Adipocyte (in vitro differentiated cells): ENCODE results near the gene LEP.
A peak's percentile ranks its signal among the peaks of the same experiment; 100 is the strongest.

Source experiments
- DNase-seq: peaks from one replicate; pipeline ENCODE4 v3.0.0-alpha.2; 2015; ENCODE audit warnings: low read depth
- H3K27me3 ChIP-seq: replicated peaks from 2 replicates; pipeline ENCODE4 v1.7.0; 2013; ENCODE audit warnings: mild to moderate bottlenecking, low read length, moderate library complexity; ENCODE audit not compliant: control insufficient read depth, insufficient read depth
- H3K36me3 ChIP-seq: 2 replicates; pipeline ENCODE4 v1.7.0; 2013; ENCODE audit warnings: low read length, mild to moderate bottlenecking, moderate library complexity; ENCODE audit not compliant: control insufficient read depth, insufficient read depth, severe bottlenecking
- H3K4me1 ChIP-seq: 2 replicates; pipeline ENCODE4 v1.7.0; 2013; ENCODE audit warnings: mild to moderate bottlenecking, low read length, moderate library complexity; ENCODE audit not compliant: control insufficient read depth, insufficient read depth
- H3K4me3 ChIP-seq: 2 replicates; pipeline ENCODE4 v1.7.0; 2013; ENCODE audit warnings: mild to moderate bottlenecking, low read length, moderate library complexity
- H3K9ac ChIP-seq: 2 replicates; pipeline ENCODE4 v1.7.0; 2013; ENCODE audit warnings: mild to moderate bottlenecking, low read length, moderate library complexity
- H3K9me3 ChIP-seq: 2 replicates; pipeline ENCODE4 v1.7.0; 2013; ENCODE audit warnings: mild to moderate bottlenecking, low read length, moderate library complexity; ENCODE audit not compliant: control insufficient read depth

The LEP gene

DNA sequence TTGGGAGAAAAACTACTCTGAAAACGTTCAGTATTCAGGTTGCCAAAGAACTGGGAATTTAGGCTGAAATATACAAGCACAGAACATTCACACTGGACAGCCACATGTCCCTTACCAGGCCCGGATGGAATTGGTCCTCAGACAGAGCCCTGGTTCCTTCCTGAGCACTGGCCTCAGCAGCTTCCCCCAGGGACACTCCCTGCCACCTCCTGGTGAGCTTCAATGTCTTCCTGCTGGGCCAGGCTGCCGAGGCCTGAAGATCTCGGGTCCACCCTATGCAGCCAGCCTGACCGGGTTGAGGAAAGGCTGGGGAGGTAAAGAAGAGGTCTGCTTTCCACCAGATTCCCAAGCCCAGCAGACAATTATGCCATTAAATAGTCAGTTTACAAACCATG is 24.8 kb downstream of the LEP start:
- peaks cover 58% of the 10 kb centered on the region for H3K4me1 ChIP-seq
- no peaks in the 10 kb centered on the region for H3K36me3 ChIP-seq
- no peak for DNase-seq
- no peaks in the 10 kb centered on the region for H3K27me3 ChIP-seq
- no peaks in the 10 kb centered on the region for H3K9me3 ChIP-seq
- no peak overlapping the region for H3K4me3 ChIP-seq
- peak overlapping the region; percentile 85 for H3K9ac ChIP-seq

DNA sequence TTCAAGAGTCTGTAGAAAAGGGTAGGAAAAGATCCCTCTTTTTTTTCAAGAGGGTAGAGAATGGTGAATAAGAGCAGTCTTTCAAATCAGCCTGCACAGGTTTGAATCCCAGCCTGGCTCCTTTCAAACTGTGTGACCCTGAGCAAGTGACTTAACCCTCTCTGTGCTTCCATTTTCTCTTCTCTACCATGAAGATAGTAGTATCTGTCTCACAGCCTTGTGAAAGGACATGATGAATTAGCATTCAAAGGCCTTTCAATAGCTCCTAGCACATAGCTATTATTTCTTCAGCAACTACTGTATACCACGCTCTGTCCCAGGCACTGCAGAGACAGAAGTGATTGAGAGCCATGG is 25.4 kb downstream of the LEP start:
- DNase-seq = no peak
- H3K9me3 ChIP-seq = no peaks in the 10 kb centered on the region

DNA sequence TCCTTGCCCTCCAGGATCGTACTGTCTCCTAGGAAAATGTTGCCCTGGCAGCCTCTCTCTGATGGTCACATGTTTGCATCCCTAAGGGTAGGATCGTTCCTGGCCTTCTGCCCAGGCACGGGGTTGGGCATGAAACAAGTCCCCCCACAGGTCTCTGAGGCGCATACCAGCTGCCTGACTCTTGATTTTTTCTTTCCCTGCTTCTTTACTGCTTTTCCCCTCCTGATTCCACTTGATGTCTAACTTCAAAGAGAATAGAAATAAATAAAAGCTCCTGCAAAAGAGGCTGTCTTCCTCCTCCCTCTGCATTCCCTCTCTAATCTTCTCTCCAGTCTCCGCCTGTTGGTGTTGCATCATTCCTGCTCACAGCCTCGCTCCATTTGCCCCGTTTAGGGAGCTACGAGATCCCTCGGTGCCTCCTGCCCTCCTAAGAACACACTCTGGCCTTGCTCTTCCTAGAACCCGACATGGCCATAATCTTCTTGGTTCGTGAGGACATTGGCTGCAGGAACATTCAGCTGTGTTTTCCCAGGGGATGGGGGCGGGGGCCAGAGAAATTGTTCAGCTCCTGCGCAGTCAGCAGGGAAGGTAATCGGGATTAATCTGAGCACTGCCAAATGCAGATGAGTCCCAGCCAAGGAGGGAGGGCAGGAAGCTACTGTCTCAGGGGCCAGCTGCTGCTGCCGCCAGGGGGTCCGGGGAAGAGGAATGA is 26.0 kb downstream of the LEP start:
- Histone ChIP-seq H3K4me3 (peak overlapping the region; percentile 72), H3K9ac (peak overlapping the region; percentile 85), H3K27me3 (no peaks in the 10 kb centered on the region), H3K4me1 (peaks cover 69% of the 10 kb centered on the region), H3K9me3 (no peaks in the 10 kb centered on the region), H3K36me3 (no peaks in the 10 kb centered on the region)
- peak; percentile 78 for DNase-seq

More for the DNA sequence above, 25.4 kb downstream of the LEP start:
- Histone ChIP-seq H3K36me3 (no peaks in the 10 kb centered on the region), H3K27me3 (no peaks in the 10 kb centered on the region), H3K9ac (peak overlapping the region; percentile 85), H3K4me3 (peak overlapping the region; percentile 72), H3K4me1 (peaks cover 64% of the 10 kb centered on the region)

DNA sequence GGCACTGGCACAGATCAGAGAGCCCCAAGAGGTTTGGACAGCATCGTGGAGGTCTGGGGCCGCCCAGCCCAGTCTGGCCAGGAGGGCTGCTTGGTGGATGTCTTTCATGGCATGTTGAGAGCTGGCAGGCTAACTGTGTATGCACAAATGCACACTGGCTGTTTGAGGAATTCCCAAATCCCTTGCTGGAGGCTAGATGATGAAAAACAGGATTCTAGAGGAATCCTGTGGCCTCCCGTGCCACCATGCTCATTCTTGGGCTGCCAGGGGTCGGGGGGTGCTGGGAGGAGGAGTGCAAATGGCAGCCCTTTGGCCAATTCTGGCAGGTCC is 26.5 kb downstream of the LEP start:
- H3K27me3 ChIP-seq = no peaks in the 10 kb centered on the region
- peak overlapping the region; percentile 85 for H3K9ac ChIP-seq
- no peaks in the 10 kb centered on the region for H3K36me3 ChIP-seq
- peak; percentile 67 for DNase-seq
- H3K9me3 ChIP-seq = no peaks in the 10 kb centered on the region
- peak overlapping the region; percentile 72 for H3K4me3 ChIP-seq
- H3K4me1 ChIP-seq = peaks cover 72% of the 10 kb centered on the region

DNA sequence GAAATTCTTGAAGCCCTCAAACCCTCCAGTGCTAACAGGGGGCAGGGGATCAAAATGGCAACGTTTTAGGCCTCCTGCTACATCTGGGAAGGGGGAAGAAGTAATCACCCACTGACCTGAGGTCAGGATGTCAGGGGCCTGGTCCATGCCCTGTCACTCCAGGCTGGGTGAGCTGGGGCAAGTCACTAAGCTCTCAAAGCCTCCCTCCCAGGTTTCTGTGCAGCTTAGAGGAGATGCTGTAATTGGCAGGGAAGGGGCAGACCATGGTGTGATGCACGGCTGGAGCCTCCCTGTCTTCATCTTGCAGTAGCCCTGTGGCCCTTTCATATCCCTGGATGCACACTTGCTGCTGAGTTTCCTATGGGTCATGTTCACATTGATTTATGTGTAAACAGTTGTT is 27.2 kb downstream of the LEP start:
- Histone ChIP-seq H3K4me1 (peaks cover 72% of the 10 kb centered on the region), H3K4me3 (no peak overlapping the region), H3K36me3 (no peaks in the 10 kb centered on the region), H3K9me3 (no peaks in the 10 kb centered on the region), H3K9ac (peak overlapping the region; percentile 85), H3K27me3 (no peaks in the 10 kb centered on the region)
- DNase-seq = no peak

DNA sequence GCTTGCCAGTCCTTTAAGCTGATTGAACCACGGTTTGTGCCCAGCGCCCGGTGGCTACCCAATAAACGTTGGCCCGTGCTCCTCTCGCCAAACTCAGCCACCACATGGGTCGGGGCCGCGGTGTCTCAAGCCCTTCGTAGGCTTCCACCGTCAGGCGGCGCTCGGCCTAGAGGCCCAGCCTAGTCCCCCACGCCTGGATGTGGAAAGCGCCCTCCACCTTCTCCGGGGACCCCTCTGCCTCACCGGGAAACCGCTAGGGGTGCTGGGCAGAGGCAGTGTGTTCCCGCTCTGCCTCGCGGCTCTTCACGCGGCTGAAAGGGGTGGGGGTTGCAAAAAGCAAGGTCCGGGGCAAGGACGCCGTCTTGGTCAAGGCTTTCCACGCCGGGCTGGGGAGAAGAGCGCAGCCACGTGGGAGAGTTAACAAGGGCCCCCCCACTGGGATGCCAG is 29.8 kb downstream of the LEP start:
- peak overlapping the region; percentile 72 for H3K9ac ChIP-seq
- H3K27me3 ChIP-seq = no peaks in the 10 kb centered on the region
- H3K4me1 ChIP-seq = peaks cover 61% of the 10 kb centered on the region
- H3K9me3 ChIP-seq = no peaks in the 10 kb centered on the region
- no peak for DNase-seq
- H3K36me3 ChIP-seq = no peaks in the 10 kb centered on the region
- no peak overlapping the region for H3K4me3 ChIP-seq

DNA sequence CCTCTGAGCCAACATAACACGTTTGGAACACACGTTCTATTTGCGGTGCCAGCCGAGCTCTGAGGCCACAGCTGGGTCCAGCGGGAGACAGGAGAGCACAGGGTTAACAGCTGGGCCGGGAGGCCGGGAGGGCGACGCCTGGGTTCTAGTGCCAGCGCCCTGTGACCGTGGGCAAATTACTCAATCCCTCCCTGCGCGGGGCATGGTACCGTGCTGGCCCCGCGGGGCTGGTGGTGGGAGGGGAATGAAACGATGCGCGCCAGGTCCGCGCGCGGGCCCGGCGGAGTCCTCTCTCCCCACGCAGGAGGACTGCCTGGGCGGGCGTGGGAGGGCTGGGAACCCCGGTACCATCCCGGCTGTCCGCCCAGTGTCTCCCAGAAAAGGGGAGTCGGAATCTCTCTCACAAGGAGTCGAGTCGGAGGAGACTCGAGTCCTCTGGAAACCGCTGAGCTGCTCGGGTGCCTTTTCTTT is 30.4 kb downstream of the LEP start:
- DNase-seq = peak; percentile 26
- H3K4me3 ChIP-seq = peak overlapping the region; percentile 62
- H3K9ac ChIP-seq = peak overlapping the region; percentile 72
- no peaks in the 10 kb centered on the region for H3K27me3 ChIP-seq
- H3K4me1 ChIP-seq = peaks cover 55% of the 10 kb centered on the region
- no peaks in the 10 kb centered on the region for H3K36me3 ChIP-seq
- no peaks in the 10 kb centered on the region for H3K9me3 ChIP-seq

DNA sequence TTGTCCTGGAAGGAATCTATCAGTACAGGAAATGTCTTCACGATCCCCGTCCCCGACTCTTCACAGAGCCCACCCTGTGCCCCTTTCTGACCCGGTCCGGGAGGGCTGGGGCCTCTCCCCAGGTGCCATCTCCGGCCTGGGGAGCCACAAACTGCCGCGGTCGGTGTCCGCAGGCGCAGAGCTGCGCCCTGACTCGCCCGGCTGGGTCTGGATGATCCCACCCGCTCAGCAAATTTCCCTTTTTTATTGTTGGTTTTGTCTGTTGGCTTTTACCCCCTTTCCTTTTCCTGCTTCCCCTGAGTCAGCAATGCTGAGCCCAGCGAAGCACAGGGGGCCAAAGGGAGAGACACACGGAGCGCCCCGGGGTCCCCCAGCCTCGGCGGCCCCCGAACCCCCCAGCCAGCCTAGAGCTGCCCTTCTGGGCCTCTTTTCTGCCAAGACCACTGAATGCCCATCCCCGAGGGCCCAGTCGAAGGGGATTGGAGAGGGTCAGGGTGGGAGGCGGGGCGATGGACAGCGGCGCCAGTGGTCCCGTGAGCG is 30.9 kb downstream of the LEP start:
- peak overlapping the region; percentile 62 for H3K4me3 ChIP-seq
- no peaks in the 10 kb centered on the region for H3K36me3 ChIP-seq
- H3K9me3 ChIP-seq = no peaks in the 10 kb centered on the region
- no peaks in the 10 kb centered on the region for H3K27me3 ChIP-seq
- H3K9ac ChIP-seq = peak overlapping the region; percentile 72
- peaks cover 50% of the 10 kb centered on the region for H3K4me1 ChIP-seq
- no peak for DNase-seq

DNA sequence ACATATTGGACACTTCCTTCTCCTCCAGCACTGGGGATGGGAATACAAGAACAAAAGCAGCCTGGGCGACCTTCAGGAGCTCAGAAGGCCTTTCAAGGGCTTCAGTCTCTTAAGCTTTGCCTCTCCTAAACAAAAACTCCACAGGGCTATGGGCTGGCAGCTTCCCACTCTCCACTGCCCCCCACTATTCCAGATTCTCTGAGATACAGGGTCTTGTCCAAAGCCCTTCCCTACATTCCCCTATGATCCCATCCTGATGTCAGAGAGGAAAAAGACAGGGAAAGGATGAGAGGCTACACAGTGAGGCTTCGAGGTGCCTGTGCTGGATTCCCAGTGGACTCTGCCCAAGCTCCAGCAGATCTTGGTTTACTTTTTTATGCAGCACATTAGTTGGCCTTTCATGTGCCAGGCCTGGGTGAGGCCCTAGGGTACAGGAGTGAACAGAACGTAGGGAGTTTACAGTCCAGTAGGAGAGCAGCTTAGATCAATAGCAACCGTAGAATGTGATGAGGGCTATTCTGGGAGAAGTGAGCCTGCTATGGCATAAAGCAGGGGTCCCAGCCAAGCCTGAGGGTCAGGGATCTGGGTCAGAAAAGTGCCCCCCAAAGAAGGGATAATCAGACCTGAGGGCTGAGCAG is 33.3 kb downstream of the LEP start:
- Histone ChIP-seq H3K9me3 (peaks cover 8% of the 10 kb centered on the region), H3K4me3 (no peak overlapping the region), H3K9ac (no peak overlapping the region), H3K27me3 (no peaks in the 10 kb centered on the region), H3K4me1 (peaks cover 30% of the 10 kb centered on the region), H3K36me3 (no peaks in the 10 kb centered on the region)
- DNase-seq = no peak

DNA sequence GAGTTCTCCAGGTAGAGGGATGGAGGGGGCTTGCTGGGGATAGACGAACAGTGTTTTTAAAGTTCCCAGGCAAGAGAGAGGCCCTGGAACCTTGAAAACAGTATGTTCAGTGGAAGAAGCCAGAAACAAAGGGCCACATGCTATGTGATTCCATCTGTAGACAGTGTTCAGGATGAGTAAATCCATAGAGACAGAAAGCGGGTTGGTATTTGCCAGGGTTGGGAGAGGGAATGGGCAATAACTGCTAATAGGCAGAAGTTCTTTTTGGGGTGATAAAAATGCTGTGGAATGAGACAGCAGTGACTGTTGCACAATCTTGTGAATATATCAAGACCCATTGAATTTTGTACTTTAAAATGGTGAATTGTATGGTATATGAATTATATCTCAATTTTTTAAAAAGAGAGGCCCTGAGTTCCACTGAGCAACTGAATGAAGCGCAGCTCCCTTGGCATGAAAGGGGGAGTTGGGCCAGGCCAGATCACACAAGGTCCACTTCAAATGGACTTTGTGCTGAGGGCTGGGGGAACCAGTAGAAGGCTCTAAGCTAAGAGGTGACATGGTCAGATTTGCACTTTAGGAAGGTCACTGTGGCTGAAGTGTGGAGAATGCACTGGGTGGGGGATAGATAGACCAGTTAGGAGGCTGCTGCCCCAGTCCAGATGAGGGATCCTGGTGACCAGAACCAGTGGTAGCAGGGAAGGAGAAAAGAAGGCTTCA is 34.0 kb downstream of the LEP start:
- no peak overlapping the region for H3K9ac ChIP-seq
- no peaks in the 10 kb centered on the region for H3K36me3 ChIP-seq
- peak; percentile 7 for DNase-seq
- H3K4me3 ChIP-seq = no peak overlapping the region
- peaks cover 30% of the 10 kb centered on the region for H3K4me1 ChIP-seq
- no peaks in the 10 kb centered on the region for H3K27me3 ChIP-seq
- peaks cover 12% of the 10 kb centered on the region for H3K9me3 ChIP-seq

DNA sequence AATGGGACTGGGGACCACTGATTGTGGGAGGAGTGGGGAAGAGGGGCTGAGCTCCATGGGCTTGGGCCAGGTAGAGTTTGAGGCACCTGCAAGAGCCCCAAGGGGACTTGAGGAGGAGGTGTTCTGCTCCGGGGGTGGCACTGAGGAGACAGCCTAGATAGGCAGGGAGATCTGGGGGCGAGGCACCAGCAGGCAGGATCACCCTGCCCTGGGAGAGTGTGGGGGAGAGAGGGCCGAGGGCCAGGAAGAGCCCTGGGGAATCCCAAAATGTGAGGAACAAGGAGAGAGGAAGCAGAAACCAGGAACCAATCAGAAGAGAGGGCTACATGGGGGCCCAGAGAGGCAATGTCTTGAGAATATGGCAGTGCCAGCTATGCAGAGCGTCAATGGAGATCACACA is 34.6 kb downstream of the LEP start:
- no peak for DNase-seq
- H3K4me1 ChIP-seq = peaks cover 29% of the 10 kb centered on the region
- H3K36me3 ChIP-seq = no peaks in the 10 kb centered on the region
- H3K9me3 ChIP-seq = peaks cover 17% of the 10 kb centered on the region
- H3K4me3 ChIP-seq = no peak overlapping the region
- H3K9ac ChIP-seq = no peak overlapping the region
- no peaks in the 10 kb centered on the region for H3K27me3 ChIP-seq
